ENCODE measurements around the gene STX8. TPM values are rescaled to one million over a fixed set of nuclear protein-coding genes. Genes with fewer than 3 reads are reported as not detected.
A peak's percentile ranks its signal among the peaks of the same experiment; 100 is the strongest.

STX8 gene
- total RNA-seq, 2 experiments from 2014 or later: 75.2 to 75.8 TPM

- no peak overlapping the region for H3K4me3 Mint-ChIP-seq
- no peak for DNase-seq
- no peaks in the 10 kb centered on the region for H3K9me3 Mint-ChIP-seq
- H3K4me1 Mint-ChIP-seq (ENCODE audit: low read depth): peaks cover 22% of the 10 kb centered on the region
- intact Hi-C loops (cut with micrococcal nuclease): no loop called here
- H3K27ac Mint-ChIP-seq: no peak overlapping the region
- CTCF ChIA-PET: interaction anchor here (1.3 kb wide), 1 partner anchor 35 kb away, joined by 3 read pairs; no protein-coding TSS in a partner anchor
- no peaks in the 10 kb centered on the region for H3K27me3 Mint-ChIP-seq
- POLR2A ChIA-PET: no interaction called here
- H3K36me3 Mint-ChIP-seq: no peaks in the 10 kb centered on the region
These were observed 318.6 kb downstream of the STX8 start for GRCh38 chr17:9256751-9257629.

DNA sequence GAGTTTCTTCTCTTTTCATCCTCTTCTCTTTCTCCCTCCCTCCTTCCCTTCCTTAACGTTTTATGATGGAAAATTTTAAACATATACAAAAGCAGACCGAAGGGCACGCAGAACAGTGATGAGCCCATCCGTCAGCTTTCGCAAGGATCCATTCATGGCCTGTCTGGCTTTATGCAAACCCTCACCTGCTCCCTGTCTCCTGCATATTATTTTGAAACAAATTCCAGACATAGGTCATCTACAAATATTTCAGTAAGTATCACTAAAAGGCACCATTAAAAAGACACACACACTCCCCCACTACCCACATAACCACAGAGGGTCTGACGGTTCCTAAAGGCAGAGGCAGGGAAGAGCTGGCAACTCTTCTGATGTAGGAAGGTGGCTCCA is 319.3 kb downstream of the STX8 start:
- intact Hi-C loops (cut with micrococcal nuclease): no loop called here
- no peak overlapping the region for H3K27ac Mint-ChIP-seq
- POLR2A ChIA-PET: no interaction called here
- no peaks in the 10 kb centered on the region for H3K36me3 Mint-ChIP-seq
- CTCF ChIA-PET: interaction anchor here (1.3 kb wide), 1 partner anchor 36 kb away, joined by 3 read pairs; no protein-coding TSS in a partner anchor
- no peaks in the 10 kb centered on the region for H3K9me3 Mint-ChIP-seq
- H3K4me1 Mint-ChIP-seq (ENCODE audit: low read depth): peaks cover 22% of the 10 kb centered on the region
- no peak for DNase-seq
- H3K4me3 Mint-ChIP-seq: no peak overlapping the region
- no peaks in the 10 kb centered on the region for H3K27me3 Mint-ChIP-seq

DNA sequence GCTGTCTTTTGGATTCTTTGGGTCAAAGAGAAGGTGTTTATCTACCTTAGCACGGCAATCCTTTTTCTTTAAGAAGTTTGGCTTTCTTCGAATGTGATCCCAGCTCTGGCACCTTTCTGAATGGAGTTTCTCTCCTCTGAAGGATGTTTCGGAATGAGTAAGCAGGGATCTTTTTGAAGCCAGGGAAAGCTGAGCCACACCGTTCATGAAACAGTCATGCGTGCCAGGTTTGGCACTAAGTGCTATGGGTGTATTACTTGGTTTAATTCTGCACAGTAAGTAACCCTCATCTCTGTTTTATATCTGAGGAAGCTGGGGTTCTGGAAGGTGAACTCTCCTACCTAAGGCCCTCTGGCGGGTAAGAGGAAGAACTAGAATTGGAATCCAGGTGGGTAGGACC is 319.8 kb downstream of the STX8 start:
- CTCF ChIA-PET: no interaction called here
- peaks cover 23% of the 10 kb centered on the region for H3K4me1 Mint-ChIP-seq (ENCODE audit: low read depth)
- H3K27me3 Mint-ChIP-seq: no peaks in the 10 kb centered on the region
- no peak for DNase-seq
- no peak overlapping the region for H3K27ac Mint-ChIP-seq
- H3K9me3 Mint-ChIP-seq: no peaks in the 10 kb centered on the region
- intact Hi-C loops (cut with micrococcal nuclease): no loop called here
- POLR2A ChIA-PET: no interaction called here
- H3K4me3 Mint-ChIP-seq: no peak overlapping the region
- no peaks in the 10 kb centered on the region for H3K36me3 Mint-ChIP-seq

GRCh38 chr17:9254841-9255240 is 320.8 kb downstream of the STX8 start:
- Mint-ChIP-seq H3K27me3 (no peaks in the 10 kb centered on the region), H3K9me3 (no peaks in the 10 kb centered on the region), H3K36me3 (no peaks in the 10 kb centered on the region), H3K4me3 (no peak overlapping the region), H3K27ac (no peak overlapping the region), H3K4me1 (ENCODE audit: low read depth) (peaks cover 23% of the 10 kb centered on the region)
- ChIA-PET CTCF (interaction anchor here (1.4 kb wide), 1 partner anchor 18 kb away, joined by 3 read pairs; no protein-coding TSS in a partner anchor), POLR2A (no interaction called here)
- DNase-seq: no peak
- intact Hi-C loops (cut with micrococcal nuclease): no loop called here

- peaks cover 23% of the 10 kb centered on the region for H3K4me1 Mint-ChIP-seq (ENCODE audit: low read depth)
- no peaks in the 10 kb centered on the region for H3K9me3 Mint-ChIP-seq
- intact Hi-C loops (cut with micrococcal nuclease): no loop called here
- no peak for DNase-seq
- no peaks in the 10 kb centered on the region for H3K27me3 Mint-ChIP-seq
- peak overlapping the region; percentile 71 for H3K27ac Mint-ChIP-seq
- ChIA-PET CTCF (interaction anchor here (1.8 kb wide), 1 partner anchor 39 kb away, joined by 5 read pairs; no protein-coding TSS in a partner anchor), POLR2A (interaction anchor here (1.1 to 1.9 kb wide), 3 partner anchors 14 to 36 kb away, joined by 4 to 12 read pairs (median 7); no protein-coding TSS in a partner anchor)
- no peaks in the 10 kb centered on the region for H3K36me3 Mint-ChIP-seq
- H3K4me3 Mint-ChIP-seq: no peak overlapping the region
These were observed 322.3 kb downstream of the STX8 start for GRCh38 chr17:9253308-9253707.

- intact Hi-C loops (cut with micrococcal nuclease): no loop called here
- Mint-ChIP-seq H3K27ac (no peak overlapping the region), H3K4me1 (ENCODE audit: low read depth) (peaks cover 20% of the 10 kb centered on the region), H3K36me3 (no peaks in the 10 kb centered on the region), H3K27me3 (no peaks in the 10 kb centered on the region), H3K9me3 (no peaks in the 10 kb centered on the region), H3K4me3 (no peak overlapping the region)
- ChIA-PET CTCF (no interaction called here), POLR2A (no interaction called here)
- DNase-seq: no peak
These were observed 324.3 kb downstream of the STX8 start for GRCh38 chr17:9251273-9251672.

DNA sequence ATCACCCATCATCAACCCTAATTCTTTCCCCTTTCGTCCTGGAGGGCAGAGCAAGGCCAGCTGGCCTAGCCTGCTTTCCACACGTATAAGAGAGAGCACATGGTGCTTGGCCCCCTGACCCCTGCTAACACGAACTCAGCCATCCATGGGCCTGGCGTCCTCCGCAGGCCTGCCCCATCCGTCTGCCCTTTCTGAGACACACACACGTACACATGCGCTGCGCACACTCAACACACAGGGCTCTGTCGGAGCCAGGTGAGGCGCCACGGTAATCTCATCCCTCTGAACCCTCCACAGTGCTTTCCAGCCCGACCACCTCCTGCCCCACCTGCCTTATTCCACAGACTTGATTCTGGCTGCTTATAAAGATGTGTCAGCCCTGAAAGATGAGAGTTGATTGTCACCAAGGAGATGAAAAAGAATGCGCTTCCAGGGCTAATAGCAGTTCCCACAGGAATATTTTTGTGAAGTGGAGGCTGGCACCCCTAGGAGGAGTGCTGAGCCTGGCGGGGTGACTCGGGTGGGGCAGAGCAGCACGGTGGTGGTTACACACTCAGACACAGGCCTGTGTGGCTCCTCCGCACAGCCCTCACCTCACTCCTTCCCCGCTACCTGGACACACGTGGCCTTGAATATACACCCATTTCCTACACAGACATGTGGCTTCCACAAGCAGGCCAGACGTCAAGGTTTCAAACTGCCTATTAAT is 326.2 kb downstream of the STX8 start:
- no peaks in the 10 kb centered on the region for H3K36me3 Mint-ChIP-seq
- ChIA-PET POLR2A (no interaction called here), CTCF (no interaction called here)
- H3K4me1 Mint-ChIP-seq (ENCODE audit: low read depth): peaks cover 20% of the 10 kb centered on the region
- no peak for DNase-seq
- H3K27me3 Mint-ChIP-seq: no peaks in the 10 kb centered on the region
- intact Hi-C loops (cut with micrococcal nuclease): no loop called here
- H3K9me3 Mint-ChIP-seq: no peaks in the 10 kb centered on the region
- no peak overlapping the region for H3K27ac Mint-ChIP-seq
- H3K4me3 Mint-ChIP-seq: no peak overlapping the region

- Mint-ChIP-seq H3K36me3 (no peaks in the 10 kb centered on the region), H3K4me3 (no peak overlapping the region), H3K27ac (no peak overlapping the region), H3K9me3 (no peaks in the 10 kb centered on the region), H3K4me1 (ENCODE audit: low read depth) (peaks cover 5% of the 10 kb centered on the region), H3K27me3 (no peaks in the 10 kb centered on the region)
- CTCF ChIA-PET: no interaction called here
- DNase-seq: no peak
- intact Hi-C loops (cut with micrococcal nuclease): no loop called here
- POLR2A ChIA-PET: no interaction called here
These were observed 328.1 kb downstream of the STX8 start for GRCh38 chr17:9247401-9247938.

DNA sequence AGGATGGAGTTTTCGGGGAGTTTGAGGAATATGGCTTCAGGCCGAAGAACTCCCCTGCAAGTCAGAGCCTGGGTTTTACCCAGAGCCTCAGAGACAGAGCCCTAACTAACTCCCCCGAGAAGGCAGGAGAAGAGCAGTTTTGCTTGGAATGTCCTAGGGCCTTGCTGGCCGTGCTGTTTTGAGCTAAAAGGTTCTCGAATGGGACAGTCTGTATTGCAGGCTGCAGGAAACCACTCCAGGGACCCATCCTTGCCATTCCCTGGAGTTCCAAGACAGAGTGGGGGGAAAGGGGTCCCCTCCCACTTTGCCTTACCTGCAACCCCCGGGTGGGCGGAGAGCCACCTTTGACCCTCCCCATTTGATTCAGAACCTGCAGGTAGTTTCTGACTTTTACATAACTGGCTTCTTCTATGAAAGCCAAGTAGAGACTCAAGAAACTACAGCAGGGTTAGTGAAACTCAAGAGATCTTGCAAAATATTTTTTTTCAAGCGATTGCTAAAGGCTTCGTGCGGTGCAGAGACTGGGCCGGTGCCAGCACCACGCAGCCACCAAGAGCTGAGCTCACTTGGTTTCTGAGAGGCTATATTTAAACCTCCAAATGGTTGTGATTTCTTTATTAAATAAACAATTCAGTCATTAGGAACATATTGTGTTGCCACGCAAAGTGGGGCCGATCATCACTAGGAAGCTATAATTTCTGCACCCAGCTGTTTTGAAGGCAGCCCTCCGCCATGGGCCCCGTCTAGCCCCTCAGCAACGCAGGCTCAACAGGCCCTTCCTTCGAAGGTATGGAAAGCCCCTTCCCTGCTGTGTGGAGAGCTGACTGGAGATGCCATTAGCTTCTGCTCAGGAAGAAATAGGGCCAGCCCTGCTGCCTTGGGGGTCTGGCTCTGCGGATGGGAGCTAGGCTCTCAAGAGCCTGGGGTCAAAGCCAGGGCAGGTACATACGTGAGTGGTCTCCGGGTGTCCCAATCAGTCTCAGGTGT is 331.3 kb downstream of the STX8 start:
- no peak overlapping the region for H3K4me3 Mint-ChIP-seq
- CTCF ChIA-PET: no interaction called here
- intact Hi-C loops (cut with micrococcal nuclease): no loop called here
- no peak for DNase-seq
- POLR2A ChIA-PET: interaction anchor here (0.6 kb wide), 1 partner anchor 24 kb away, joined by 3 read pairs; no protein-coding TSS in a partner anchor
- H3K27me3 Mint-ChIP-seq: no peaks in the 10 kb centered on the region
- no peak overlapping the region for H3K27ac Mint-ChIP-seq
- no peaks in the 10 kb centered on the region for H3K9me3 Mint-ChIP-seq
- H3K4me1 Mint-ChIP-seq (ENCODE audit: low read depth): peaks cover 6% of the 10 kb centered on the region
- H3K36me3 Mint-ChIP-seq: no peaks in the 10 kb centered on the region

GRCh38 chr17:9242983-9243382 is 332.6 kb downstream of the STX8 start:
- peaks cover 13% of the 10 kb centered on the region for H3K4me1 Mint-ChIP-seq (ENCODE audit: low read depth)
- H3K9me3 Mint-ChIP-seq: no peaks in the 10 kb centered on the region
- H3K27ac Mint-ChIP-seq: no peak overlapping the region
- peaks cover 2% of the 10 kb centered on the region for H3K36me3 Mint-ChIP-seq
- H3K4me3 Mint-ChIP-seq: no peak overlapping the region
- peaks cover under 1% of the 10 kb centered on the region for H3K27me3 Mint-ChIP-seq
- ChIA-PET CTCF (no interaction called here), POLR2A (no interaction called here)
- DNase-seq: no peak
- intact Hi-C loops (cut with micrococcal nuclease): no loop called here

- H3K27ac Mint-ChIP-seq: no peak overlapping the region
- H3K9me3 Mint-ChIP-seq: no peaks in the 10 kb centered on the region
- DNase-seq: no peak
- CTCF ChIA-PET: no interaction called here
- no peak overlapping the region for H3K4me3 Mint-ChIP-seq
- H3K27me3 Mint-ChIP-seq: peaks cover 1% of the 10 kb centered on the region
- peaks cover 13% of the 10 kb centered on the region for H3K4me1 Mint-ChIP-seq (ENCODE audit: low read depth)
- intact Hi-C loops (cut with micrococcal nuclease): no loop called here
- H3K36me3 Mint-ChIP-seq: peaks cover 2% of the 10 kb centered on the region
- POLR2A ChIA-PET: no interaction called here
These were observed 333.1 kb downstream of the STX8 start for GRCh38 chr17:9242497-9242881.

Data from activated CD4-positive, alpha-beta memory T cell treated with anti-CD3 and anti-CD28 coated beads for 36 hours (primary cell).